HG03045 (cell line): ENCODE data around the gene UXS1.

ENCODE experiments used
- ATAC-seq: cut with Tn5 transposase; IDR thresholded peaks from one replicate; pipeline ENCODE4 v1.9.1; 2021; ENCODE audit warnings: mild to moderate bottlenecking, moderate library complexity; ENCODE audit not compliant: unreplicated experiment

Gene UXS1

GRCh38 chr2:106054880-106055655 lies 139.0 kb downstream of the UXS1 start:
- ATAC-seq: no peak

GRCh38 chr2:106054321-106054720 lies 139.8 kb downstream of the UXS1 start:
- no peak for ATAC-seq

GRCh38 chr2:106053581-106053980 lies 140.5 kb downstream of the UXS1 start:
- ATAC-seq: no peak

- ATAC-seq: no peak
Observed at GRCh38 chr2:106053116-106053515, 141.0 kb downstream of the UXS1 start.

- ATAC-seq: no peak
Observed at GRCh38 chr2:106044859-106045258, 149.2 kb downstream of the UXS1 start.

- ATAC-seq: no peak
Observed at GRCh38 chr2:106044021-106044420, 150.1 kb downstream of the UXS1 start.
